K562 (cell line): ENCODE data around the gene CADPS2. TPM values are rescaled to one million over a fixed set of nuclear protein-coding genes. Genes with fewer than 3 reads are reported as not detected.
A peak's percentile ranks its signal among the peaks of the same experiment; 100 is the strongest.

Experiments used
- CXXC5 ChIP-seq: fragments of 250-450 bp; sonication (Bioruptor Pico); IDR thresholded peaks from 2 replicates; pipeline ENCODE4 v1.8.0; 2022; ENCODE audit warnings: inconsistent platforms, mild to moderate bottlenecking, moderate library complexity
- E2F6 ChIP-seq, 2 experiments: IDR thresholded peaks; 2 replicates each; pipeline ENCODE4 v1.6.1; 2011; ENCODE audit warnings: borderline replicate concordance in 1 of 2, control low read depth in 1 of 2, low read depth in 1 of 2, low read length in 1 of 2, mild to moderate bottlenecking in 1 of 2, mixed read lengths in 1 of 2, moderate library complexity in 1 of 2; ENCODE audit not compliant: insufficient read depth in 1 of 2, insufficient read length in 1 of 2, poor library complexity in 1 of 2, severe bottlenecking in 1 of 2; ENCODE audit errors: extremely low read depth in 1 of 2
- L3MBTL2 ChIP-seq: fragments of 450-650 bp; IDR thresholded peaks from 2 replicates; pipeline ENCODE4 v1.6.1; 2016; ENCODE audit warnings: mild to moderate bottlenecking, moderate library complexity
- MGA ChIP-seq: fragments of 450-650 bp; IDR thresholded peaks from 2 replicates; pipeline ENCODE4 v1.6.1; 2016; ENCODE audit warnings: mild to moderate bottlenecking, moderate library complexity
- MTF1 ChIP-seq: fragments of 250-450 bp; sonication (Bioruptor Pico); IDR thresholded peaks from 2 replicates; pipeline ENCODE4 v1.9.0; 2021; ENCODE audit warnings: moderate library complexity, mild to moderate bottlenecking, inconsistent platforms, borderline replicate concordance
- MYBL2 ChIP-seq, 2 experiments: fragments of 450-650 bp in 1 of 2; sonication (generic) in 1 of 2; formaldehyde crosslinking in 1 of 2; IDR thresholded peaks; 2 replicates each; pipeline versions ENCODE4 v1.6.1 to v1.8.1; 2017 to 2022; ENCODE audit warnings: borderline replicate concordance in 1 of 2, inconsistent platforms in 1 of 2, low read depth in 1 of 2, mild to moderate bottlenecking in 1 of 2, missing genetic modification reagents in 1 of 2, moderate library complexity in 1 of 2
- ZC3H8 ChIP-seq: fragments of 450-650 bp; IDR thresholded peaks from 2 replicates; pipeline ENCODE4 v1.6.1; 2017
- ZNF512 ChIP-seq: IDR thresholded peaks from 2 replicates; pipeline ENCODE4 v1.6.1; 2016; ENCODE audit warnings: missing genetic modification characterization, missing compliant biosample characterization
- ZNF639 ChIP-seq, 2 experiments: fragments of 200-800 bp in 1 of 2; sonication (Bioruptor generic) in 1 of 2; sonication (generic) in 1 of 2; formaldehyde crosslinking in 1 of 2; IDR thresholded peaks in 1 of 2; conservative IDR thresholded peaks in 1 of 2; 2 replicates each; pipeline versions ENCODE4 v1.5.0 to v1.6.1; 2016 to 2020; ENCODE audit warnings: missing compliant biosample characterization in 1 of 2, missing genetic modification characterization in 1 of 2, missing genetic modification reagents in 1 of 2
- polyA plus RNA-seq, 8 experiments: library from polyadenylated mRNA; depleted of rRNA in 4 of 8; stranded (reverse) in 5 of 8; unstranded in 3 of 8; fragments of >200 nt; fragmentation: Nextera tagmentation in 2 of 8; fragmentation: Illumina TruSeq in 1 of 8; extraction: Ambion mirVana in 2 of 8; extraction: Trizol in 1 of 8; gene quantifications; 2 replicates each; pipeline versions ENCODE4 v1.2.1 to v1.2.3, GENCODE V29; 2011 to 2014; ENCODE audit warnings: inconsistent platforms in 1 of 8, missing spikeins in 1 of 8
- total RNA-seq, 7 experiments: library from RNA; depleted of rRNA in 6 of 7; stranded (reverse); fragments of >200 nt in 6 of 7; fragmentation: Illumina TruSeq in 2 of 7; extraction: Trizol in 2 of 7; gene quantifications; 2 replicates each; pipeline versions ENCODE4 v1.2.1 to v1.2.3, GENCODE V29; 2011 to 2021; ENCODE audit warnings: low replicate concordance in 1 of 7

CADPS2 gene
- total and polyA plus RNA-seq, 9 of the 15 experiments (the other 6 are each of a cell fraction or from before 2014, with no cell fraction given): 0.03 to 0.14 (median 0.04) TPM; not detected in 1

GRCh38 chr7:122886357-122887081, at the start of gene CADPS2 (continued):
- TF ChIP-seq L3MBTL2 (peak; percentile 82), MYBL2 (IDR thresholded peaks at IDR 0.05; ENCODE audit: low read depth) (no peak), MYBL2 (CRISPR knock-in tag; IDR thresholded peaks at IDR 0.05; ENCODE audit: borderline replicate concordance) (no peak), CXXC5 (peak; percentile 39; the same call in 1 of the 2 replicates), MTF1 (no peak), ZNF639 (CRISPR knock-in tag; conservative IDR thresholded peaks at IDR 0.05 in 1 of 2, IDR thresholded peaks at IDR 0.05 in 1 of 2) (no peak), E2F6 (IDR thresholded peaks at IDR 0.05; ENCODE audit: borderline replicate concordance in 1 of 2, extremely low read depth in 1 of 2, insufficient read depth in 1 of 2, insufficient read length in 1 of 2, low read depth in 1 of 2, low read length in 1 of 2, poor library complexity in 1 of 2, severe bottlenecking in 1 of 2) (peak; percentile 57 to 92), ZNF512 (tag) (no peak), ZC3H8 (no peak), MGA (peak; percentile 55; the same call in 1 of the 2 replicates)
